ENCODE measurements around the gene PDE9A.
"Not testable (repeated sequence)": the region's sequence is repeated elsewhere in the genome, so short reads cannot be mapped to it uniquely, and the experiment has no call there.

Gene PDE9A

DNA sequence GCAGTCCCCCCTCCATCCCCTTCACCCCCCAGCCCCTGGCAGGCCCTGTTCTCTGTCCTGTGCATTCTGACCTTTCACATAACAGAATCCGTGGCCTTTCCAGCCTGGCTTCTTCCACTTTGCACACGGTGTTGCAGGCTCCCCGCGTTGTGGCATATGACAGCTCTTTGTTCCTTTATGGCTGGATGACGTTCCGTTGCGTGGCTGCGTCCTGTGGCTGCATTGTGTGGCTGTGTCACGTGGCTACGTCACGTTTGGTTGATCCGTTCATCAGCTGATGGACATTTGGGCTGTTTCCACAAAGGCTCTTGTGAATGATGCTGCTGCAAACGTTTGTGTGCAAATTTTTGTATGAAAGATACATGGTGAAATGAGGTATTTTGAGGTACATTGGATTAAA lies 53.3 kb downstream of the PDE9A start:
- H3K36me3 ChIP-seq (ENCODE audit: control insufficient read depth, insufficient read depth, low read length), result no peaks in the 10 kb centered on the region
- TF ChIP-seq CTCF (IDR thresholded peaks at IDR 0.05; ENCODE audit: insufficient read depth, low read length, poor library complexity, severe bottlenecking), result no peak
- no peak for DNase-seq (ENCODE audit: extremely low read depth, insufficient read length)
- H3K27me3 ChIP-seq (replicated peaks; ENCODE audit: control insufficient read depth, insufficient read depth, low read length), result no peaks in the 10 kb centered on the region; the same call in 1 of the 2 replicates
- no peak overlapping the region for H3K4me3 ChIP-seq (replicated peaks; ENCODE audit: low read depth, low read length)

- DNase-seq (ENCODE audit: extremely low read depth, insufficient read length), result no peak
- H3K36me3 ChIP-seq (ENCODE audit: control insufficient read depth, insufficient read depth, low read length), result no peaks in the 10 kb centered on the region
- no peak overlapping the region for H3K4me3 ChIP-seq (replicated peaks; ENCODE audit: low read depth, low read length)
- no peak for TF ChIP-seq CTCF (IDR thresholded peaks at IDR 0.05; ENCODE audit: insufficient read depth, low read length, poor library complexity, severe bottlenecking)
- no peaks in the 10 kb centered on the region; the same call in 1 of the 2 replicates for H3K27me3 ChIP-seq (replicated peaks; ENCODE audit: control insufficient read depth, insufficient read depth, low read length)
Measured at GRCh38 chr21:42707207-42707830, 53.9 kb downstream of the PDE9A start.

DNA sequence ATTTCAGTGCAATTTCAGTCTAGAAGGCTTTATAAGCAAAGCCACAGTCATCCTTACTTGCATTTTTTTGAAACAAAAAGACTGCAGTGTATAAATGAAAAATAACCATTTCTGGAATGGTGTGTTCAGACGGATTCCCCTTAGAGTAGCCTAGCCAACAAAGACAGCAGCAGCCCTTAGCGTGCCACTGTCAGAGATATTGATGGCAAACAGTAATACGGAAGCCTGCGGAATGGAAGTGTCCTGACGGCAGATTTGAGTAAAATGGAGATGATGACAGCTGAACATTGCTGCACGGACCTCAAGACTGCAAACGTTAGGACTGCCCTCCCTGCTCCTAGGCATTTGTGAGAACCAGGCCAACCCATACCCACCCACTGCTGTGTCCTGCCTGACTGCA lies 54.7 kb downstream of the PDE9A start:
- no peaks in the 10 kb centered on the region; the same call in 1 of the 2 replicates for H3K27me3 ChIP-seq (replicated peaks; ENCODE audit: control insufficient read depth, insufficient read depth, low read length)
- TF ChIP-seq CTCF (IDR thresholded peaks at IDR 0.05; ENCODE audit: insufficient read depth, low read length, poor library complexity, severe bottlenecking), result no peak
- no peaks in the 10 kb centered on the region for H3K36me3 ChIP-seq (ENCODE audit: control insufficient read depth, insufficient read depth, low read length)
- H3K4me3 ChIP-seq (replicated peaks; ENCODE audit: low read depth, low read length), result no peak overlapping the region
- no peak for DNase-seq (ENCODE audit: extremely low read depth, insufficient read length)

DNA sequence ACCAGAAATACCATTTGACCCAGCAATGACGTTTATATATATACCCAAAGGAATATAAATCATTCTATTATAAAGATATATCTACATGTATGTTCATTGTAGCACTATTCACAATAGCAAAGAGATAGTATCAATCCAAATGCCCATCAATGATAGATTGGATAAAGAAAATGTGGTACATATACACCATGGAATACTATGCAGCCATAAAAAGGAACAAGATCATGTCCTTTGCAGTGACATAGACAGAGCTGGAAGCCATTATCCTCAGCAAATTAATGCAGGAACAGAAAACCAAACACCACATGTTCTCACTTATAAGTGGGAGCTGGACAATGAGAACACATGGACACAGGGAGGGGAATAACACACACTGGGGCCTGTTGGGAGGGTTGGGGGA lies 55.5 kb downstream of the PDE9A start:
- not testable (repeated sequence) for DNase-seq (ENCODE audit: extremely low read depth, insufficient read length); H3K36me3 ChIP-seq (ENCODE audit: control insufficient read depth, insufficient read depth, low read length); H3K27me3 ChIP-seq (replicated peaks; ENCODE audit: control insufficient read depth, insufficient read depth, low read length); H3K4me3 ChIP-seq (replicated peaks; ENCODE audit: low read depth, low read length)

DNA sequence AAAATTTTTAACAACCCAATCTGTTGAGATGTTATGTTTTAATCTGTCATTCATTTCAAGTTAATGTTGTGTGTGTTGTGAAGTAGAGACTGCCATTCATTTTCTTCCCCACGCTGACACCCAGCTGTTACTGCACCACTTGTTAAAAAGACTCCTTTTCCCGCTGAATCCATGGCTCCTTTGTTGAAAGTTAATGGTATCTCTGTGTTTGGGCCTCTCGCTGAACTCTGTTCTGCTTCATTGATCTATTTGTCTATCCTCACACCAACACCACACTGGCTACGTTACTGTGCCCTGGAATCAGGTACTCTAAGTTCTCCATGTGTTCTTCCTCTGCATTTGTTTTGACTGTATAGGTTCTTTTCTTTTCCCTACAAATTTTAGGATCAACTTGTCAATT lies 58.2 kb downstream of the PDE9A start:
- no peak for DNase-seq (ENCODE audit: extremely low read depth, insufficient read length)
- no peak overlapping the region for H3K4me3 ChIP-seq (replicated peaks; ENCODE audit: low read depth, low read length)
- no peaks in the 10 kb centered on the region for H3K36me3 ChIP-seq (ENCODE audit: control insufficient read depth, insufficient read depth, low read length)
- no peak for TF ChIP-seq CTCF (IDR thresholded peaks at IDR 0.05; ENCODE audit: insufficient read depth, low read length, poor library complexity, severe bottlenecking)
- no peaks in the 10 kb centered on the region for H3K27me3 ChIP-seq (replicated peaks; ENCODE audit: control insufficient read depth, insufficient read depth, low read length)

DNA sequence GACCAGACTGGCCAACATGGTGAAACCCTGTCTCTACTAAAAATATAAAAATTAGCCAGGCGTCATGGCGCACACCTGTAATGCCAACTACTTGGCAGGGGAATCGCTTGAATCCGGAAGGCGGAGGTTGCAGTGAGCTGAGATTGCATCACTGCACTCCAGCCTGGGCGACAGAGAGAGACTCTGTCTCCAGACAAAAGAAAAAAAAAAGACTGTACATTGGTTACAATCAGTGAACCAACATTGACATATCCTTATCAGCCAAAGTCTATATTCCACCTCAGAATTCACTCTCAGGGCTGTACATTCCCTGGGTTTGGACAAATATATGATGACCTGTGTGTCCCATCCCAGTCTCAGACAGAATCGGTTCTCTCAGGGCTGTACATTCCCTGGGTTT lies 62.0 kb downstream of the PDE9A start:
- not testable (repeated sequence) for H3K27me3 ChIP-seq (replicated peaks; ENCODE audit: control insufficient read depth, insufficient read depth, low read length)

DNA sequence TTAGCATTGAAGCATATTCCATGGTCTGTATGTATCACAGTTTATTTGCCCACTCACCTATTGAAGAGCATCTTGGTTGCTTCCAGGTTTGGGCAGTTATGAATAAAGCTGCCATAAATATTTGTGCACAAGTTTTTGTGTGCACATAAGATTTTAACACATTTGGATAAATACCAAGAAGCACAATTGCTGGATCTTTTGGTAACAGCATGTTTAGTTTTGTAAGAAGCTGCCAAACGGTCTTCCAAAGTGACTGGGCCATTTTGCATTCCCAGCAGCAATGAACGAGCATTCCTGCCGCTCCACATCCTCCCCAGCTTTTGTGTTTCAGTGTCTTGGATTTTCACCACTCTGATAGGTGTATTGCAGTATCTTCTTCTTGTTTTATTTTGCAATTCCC lies 62.7 kb downstream of the PDE9A start:
- Histone ChIP-seq H3K27me3 (replicated peaks; ENCODE audit: control insufficient read depth, insufficient read depth, low read length) (no peaks in the 10 kb centered on the region; the same call in 1 of the 2 replicates), H3K4me3 (replicated peaks; ENCODE audit: low read depth, low read length) (no peak overlapping the region), H3K36me3 (ENCODE audit: control insufficient read depth, insufficient read depth, low read length) (no peaks in the 10 kb centered on the region)
- TF ChIP-seq CTCF (IDR thresholded peaks at IDR 0.05; ENCODE audit: insufficient read depth, low read length, poor library complexity, severe bottlenecking), result no peak
- DNase-seq (ENCODE audit: extremely low read depth, insufficient read length), result no peak

More for the DNA sequence above, 62.0 kb downstream of the PDE9A start:
- not testable (repeated sequence) for DNase-seq (ENCODE audit: extremely low read depth, insufficient read length); H3K4me3 ChIP-seq (replicated peaks; ENCODE audit: low read depth, low read length); H3K36me3 ChIP-seq (ENCODE audit: control insufficient read depth, insufficient read depth, low read length)

- H3K36me3 ChIP-seq (ENCODE audit: control insufficient read depth, insufficient read depth, low read length); H3K27me3 ChIP-seq (replicated peaks; ENCODE audit: control insufficient read depth, insufficient read depth, low read length); DNase-seq (ENCODE audit: extremely low read depth, insufficient read length); H3K4me3 ChIP-seq (replicated peaks; ENCODE audit: low read depth, low read length): not testable (repeated sequence)
Measured at GRCh38 chr21:42720484-42720883, 67.1 kb downstream of the PDE9A start.
